Measurements from ENCODE around the gene MICAL2.

The MICAL2 gene

DNA sequence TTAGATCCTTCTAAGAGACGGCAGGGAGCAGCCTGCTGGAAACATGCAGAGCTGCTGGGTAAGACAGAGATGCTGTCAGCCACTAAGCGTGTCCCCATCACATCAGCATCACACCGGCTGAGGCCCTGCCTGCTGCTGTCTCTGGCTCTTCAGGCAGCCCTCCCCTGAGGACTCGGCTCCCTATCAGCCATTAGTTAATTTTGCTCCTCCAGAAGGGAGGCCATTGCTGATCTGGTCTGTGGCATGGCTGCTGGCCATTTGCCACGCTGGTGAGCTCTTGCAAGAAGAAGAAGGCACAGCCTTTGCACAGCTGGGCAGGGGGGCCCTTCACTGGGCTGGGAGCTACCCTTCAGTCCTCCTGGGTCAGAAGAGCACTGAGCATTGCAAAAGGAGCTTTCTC, 135.8 kb downstream of the MICAL2 start:
- DNase-seq (ENCODE audit: low spot score): no peak

DNA sequence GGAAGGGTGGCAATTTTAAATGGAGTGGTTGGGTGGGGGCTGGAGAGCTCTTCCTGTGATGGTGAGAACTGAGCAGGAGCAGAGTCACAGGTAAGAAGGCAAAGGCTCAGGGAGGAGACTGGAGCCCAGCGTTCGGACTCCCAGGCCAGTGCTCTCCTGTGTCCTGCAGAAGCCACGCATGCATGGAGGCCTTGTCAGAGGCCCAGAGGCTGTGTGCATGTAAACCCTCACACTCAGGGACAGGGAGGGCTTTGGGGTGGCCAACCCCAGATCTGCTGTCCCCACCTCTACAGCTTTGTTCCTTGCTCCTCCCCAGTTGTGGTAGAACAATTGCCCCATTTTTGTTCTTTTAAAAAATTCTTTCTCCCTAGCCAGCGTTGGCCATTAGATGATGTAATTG, 136.6 kb downstream of the MICAL2 start:
- DNase-seq (ENCODE audit: low spot score): no peak

DNA sequence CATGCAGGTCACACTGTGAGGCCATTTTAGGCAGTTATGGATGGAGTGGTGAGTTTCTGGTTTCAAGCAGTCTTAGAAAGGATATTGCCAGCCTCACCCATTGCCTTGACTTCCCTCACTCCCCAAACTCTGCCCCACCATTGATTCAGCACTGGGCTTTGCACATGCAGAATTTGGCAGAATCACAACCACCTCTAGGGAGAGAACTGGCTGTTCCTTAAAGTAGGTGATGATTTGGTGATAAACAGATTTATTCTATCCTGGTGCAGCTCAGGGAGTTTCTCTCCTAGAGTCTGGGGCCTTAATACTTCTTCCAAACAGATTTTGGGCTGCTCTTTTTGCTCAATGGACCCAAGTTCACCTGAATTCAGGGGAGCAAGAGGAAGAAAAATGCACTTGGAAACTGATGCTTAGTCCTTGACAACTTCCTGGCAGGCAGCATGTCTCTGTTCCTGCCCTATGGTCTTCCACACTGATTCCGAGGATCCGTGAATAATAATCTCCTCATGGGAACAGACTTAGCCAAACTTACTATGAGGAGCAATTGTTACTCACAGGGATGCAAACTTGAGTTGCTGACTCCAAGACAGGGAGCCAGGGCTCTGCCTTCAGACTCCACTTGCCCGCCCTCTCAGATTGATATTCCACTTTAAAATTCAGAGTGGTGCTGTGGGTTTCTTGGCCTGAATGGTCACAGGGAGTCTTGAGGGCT, 137.3 kb downstream of the MICAL2 start:
- no peak for DNase-seq (ENCODE audit: low spot score)

DNA sequence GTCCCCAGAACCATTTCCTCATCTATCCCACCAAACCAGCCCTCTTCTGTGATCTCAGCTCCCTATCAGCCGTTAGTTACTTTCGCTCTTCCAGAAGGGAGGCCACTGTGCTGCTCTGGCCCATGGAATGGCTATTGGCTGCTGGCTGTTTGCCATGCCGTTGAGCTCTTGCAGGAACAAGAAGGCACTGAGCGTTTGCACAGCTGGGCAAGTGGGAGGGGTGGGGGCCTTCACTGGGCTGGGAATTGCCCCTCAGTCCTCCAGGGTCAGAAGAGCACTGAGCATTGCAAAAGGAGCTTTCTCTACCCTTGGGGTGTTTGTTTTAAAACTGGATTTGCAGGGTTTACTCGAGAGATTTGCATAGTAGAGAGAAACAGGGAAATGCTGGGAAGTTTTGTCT, 137.9 kb downstream of the MICAL2 start:
- no peak for DNase-seq (ENCODE audit: low spot score)

DNA sequence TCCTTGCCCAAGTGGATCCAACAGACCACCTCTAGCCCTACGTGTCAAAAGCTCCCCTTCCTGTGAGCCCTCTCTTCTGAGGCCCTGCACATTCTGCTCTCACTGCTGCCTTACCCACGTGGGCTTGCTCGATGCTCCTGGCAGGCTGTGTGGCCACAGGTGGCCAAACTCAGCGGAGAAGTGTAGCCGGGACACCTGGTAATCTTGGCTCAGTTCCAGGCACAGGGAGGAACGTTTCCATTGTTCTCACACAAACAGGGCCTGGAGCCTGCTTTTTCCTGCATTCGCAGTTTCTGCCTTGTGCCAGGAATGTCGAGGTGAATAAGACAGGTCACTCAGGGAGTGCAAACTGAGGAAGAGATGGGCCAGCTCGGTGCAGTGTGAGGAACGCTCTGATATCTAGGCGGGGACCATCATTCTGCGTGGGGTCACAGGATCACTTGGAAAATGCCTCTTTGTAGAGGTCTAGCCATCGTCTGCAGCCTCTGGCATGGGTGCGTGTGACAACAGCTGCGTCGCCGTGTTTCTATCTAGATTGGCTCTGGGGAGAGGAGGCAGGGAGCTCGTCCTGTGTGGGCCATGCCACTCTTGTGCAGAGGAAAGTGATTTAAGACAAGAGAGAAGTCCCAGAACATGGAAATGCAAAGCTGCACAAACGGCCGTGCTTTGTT, 139.3 kb downstream of the MICAL2 start:
- DNase-seq (ENCODE audit: low spot score): no peak

DNA sequence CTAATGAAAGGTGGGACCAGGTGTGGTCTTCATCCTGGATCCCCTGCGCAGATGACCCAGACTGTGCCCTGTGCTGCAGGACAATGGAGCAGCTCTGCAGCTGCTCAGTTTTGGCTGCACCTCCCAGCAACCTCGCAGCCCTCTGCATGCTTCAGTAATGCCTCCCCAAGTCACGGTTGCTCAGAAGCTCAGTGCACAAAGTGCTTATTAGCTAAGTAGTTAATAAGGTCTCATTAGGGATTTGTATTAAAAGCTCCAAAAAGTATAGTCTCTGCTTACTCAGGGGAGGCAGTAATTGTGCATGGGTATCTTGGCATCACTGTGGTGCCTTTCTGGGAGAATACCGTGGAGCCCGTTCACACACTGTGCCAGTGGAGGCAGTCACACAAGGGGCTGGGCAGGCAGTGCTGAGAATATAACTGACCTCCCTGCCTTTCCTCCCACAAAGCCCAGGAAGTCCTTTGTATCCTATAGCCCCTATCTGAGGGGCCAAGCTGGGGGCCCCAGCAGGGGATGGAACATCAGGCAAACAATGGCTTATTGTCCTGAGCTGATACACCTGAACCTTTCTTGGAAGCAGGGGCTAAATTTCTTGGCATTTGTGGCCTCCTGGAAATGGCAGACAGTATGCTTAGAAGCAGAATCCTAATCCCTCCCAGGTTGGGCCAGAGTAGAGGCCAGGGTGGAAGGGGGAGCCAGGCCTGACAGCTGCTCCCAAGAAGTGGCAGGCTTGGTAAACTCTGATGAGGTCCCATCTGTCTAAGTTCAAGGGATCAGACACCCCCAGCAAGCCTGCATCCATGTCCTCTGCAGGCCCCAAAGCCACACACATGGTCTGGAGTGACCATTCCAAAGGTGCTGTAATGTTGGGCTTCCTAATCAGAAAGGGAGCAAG, 141.5 kb downstream of the MICAL2 start:
- no peak for DNase-seq (ENCODE audit: low spot score)

DNA sequence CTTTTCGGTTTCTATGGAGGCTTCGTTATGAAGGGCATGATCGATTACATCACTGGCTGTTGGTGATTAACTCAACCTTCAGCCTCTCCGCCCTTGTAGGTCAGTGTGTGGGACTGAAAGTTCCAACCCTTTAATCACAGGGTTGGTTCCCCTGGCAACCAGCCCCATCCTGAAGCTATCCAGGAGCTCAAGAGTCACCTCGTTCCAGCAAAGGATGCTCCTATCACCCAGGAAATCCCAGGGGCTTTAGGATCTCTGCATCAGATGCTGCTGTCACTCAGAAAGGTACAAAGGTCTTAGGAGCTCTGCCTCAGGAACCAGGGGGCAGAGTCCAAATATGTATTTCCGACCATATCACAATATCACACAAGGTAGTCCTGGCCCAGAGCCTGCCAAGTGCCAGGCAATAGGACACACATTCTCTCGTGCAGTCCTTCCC, 143.5 kb downstream of the MICAL2 start:
- no peak for DNase-seq (ENCODE audit: low spot score)

DNA sequence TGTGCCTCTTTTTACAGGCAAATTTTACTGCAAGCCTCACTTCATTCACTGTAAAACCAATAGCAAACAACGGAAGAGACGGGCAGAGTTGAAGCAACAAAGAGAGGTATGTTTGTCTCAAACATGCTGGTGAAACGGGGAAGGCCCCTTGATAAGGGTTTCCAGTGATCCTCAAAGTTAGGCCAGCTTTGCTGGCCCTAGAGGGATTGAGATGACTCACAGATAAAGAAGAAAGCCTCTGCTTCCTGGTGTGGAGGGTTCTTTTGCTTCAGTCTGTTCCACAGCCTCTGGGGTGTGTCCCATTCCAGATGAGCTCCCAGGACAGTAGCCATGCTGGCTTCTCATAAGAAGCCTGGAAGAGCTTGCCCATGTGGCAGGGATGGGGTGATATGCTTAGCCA, 148.1 kb downstream of the MICAL2 start:
- no peak for DNase-seq (ENCODE audit: low spot score)

DNA sequence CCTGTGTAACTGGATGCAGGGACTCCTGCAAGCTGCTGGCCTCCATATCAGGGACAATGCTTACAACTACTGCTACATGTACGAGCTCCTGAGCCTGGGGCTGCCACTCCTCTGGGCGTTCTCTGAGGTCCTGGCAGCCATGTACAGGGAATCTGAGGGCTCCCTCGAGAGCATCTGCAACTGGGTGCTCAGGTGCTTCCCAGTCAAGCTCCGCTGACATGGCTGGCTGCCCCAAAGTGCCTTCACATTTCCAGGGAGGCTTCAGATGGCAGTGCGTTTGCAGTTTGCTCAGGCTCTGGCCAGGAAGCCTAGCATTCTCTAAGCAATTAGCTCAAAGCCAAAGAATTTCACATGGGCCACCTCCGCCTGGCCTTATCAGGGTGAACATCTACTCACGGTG, 149.6 kb downstream of the MICAL2 start:
- no peak for DNase-seq (ENCODE audit: low spot score)

DNA sequence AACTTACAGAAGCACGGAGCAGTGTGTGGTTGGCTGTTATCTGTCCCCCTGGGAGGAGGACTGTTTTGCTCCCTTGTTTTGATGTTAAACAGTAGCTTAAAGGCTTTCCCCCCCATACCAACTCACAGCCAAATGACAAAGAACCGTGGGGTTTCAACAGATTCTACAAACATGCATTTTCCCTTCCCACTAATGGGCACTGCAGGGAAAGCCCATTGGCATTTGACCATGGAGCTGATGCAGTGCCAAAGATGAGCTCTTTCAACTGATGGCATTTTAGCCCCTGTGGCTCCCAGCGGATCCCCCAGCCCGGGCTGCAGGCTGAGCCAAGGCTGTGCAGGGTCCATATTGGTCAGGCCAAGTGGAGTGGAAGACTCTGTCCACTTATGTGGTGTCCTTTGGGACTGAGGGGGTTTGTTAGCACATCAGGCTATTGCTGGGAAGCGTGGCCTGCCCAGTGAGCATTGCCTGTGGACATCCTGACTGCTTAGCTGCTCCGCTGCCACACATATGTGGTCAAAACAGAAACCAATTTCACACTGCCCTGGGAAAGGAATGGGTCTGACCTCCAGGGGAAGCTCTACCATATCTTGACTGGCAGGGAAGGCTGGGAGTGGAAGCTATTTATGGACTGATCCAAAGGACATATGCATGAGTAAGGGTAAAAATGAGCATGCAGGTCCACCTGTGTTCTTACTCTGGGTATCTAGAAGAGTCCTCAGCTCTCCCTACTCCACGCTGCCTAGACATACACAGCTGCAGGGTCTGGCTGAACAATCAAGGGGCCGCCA, 150.5 kb downstream of the MICAL2 start:
- DNase-seq (ENCODE audit: low spot score): no peak

DNA sequence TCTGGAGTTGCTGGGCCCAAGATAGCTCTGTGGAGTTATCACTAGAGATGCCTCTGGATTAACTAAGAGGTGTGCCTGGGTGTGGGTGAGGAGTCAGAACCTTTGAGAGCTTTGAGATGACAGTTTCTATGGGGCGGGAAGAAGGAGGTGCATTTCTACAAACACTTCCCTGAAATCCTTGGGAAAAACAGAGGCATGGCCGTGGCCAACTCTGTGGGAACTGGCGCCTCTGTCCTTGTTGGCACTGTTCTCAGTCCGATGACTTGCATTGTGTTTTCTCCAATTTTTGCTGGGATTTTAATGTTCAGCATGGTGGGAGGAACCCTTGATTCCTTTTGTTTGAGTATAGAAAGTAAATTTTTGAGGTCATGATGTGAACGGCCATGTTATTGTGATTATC, 151.2 kb downstream of the MICAL2 start:
- DNase-seq (ENCODE audit: low spot score): no peak

DNA sequence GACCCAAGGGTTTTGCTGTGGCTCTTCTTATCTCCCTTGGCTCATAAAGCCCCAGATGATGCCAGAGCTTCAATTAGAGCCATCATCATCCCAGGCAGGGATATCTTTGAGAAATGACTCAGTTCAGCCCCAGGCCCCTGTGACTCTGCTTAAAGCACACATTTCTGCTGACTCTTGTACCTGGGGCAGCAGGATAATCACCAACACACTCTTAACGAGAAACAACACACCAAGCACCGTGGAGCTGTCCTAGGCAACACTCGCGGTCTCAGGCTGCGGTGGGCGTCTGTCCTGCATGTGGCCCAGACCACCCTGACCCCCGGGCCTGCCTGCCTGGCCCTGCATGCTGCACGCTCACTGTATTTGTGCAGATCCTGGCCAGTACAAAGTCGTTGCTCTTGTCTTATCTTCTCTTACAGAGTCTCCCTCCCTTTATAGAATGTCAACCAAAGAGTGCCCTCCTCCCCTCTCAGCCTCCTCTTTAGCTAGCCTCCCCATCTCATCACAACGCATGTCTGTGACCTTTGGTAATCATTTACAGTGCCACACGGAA, 152.8 kb downstream of the MICAL2 start:
- DNase-seq (ENCODE audit: low spot score): no peak

DNA sequence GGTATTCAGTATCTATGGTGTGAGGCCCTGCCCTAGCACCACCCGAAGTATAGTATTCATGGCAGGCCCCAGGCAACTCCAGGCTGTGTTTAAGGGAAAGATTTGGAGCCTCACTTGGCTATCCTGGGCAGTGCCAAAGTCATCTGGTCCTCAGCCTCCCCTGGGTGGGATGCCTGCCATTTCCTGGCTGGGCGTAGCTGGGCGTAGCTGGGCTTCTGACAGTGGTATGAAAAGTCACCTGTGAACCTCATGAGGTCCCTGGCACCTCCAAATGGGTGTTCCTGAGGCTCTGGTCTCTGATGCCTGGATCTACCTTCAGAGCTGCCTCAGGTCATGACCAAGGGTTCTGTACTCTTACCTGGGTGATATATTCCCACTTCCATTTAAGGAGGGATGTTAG, 154.0 kb downstream of the MICAL2 start:
- DNase-seq (ENCODE audit: low spot score): no peak

DNA sequence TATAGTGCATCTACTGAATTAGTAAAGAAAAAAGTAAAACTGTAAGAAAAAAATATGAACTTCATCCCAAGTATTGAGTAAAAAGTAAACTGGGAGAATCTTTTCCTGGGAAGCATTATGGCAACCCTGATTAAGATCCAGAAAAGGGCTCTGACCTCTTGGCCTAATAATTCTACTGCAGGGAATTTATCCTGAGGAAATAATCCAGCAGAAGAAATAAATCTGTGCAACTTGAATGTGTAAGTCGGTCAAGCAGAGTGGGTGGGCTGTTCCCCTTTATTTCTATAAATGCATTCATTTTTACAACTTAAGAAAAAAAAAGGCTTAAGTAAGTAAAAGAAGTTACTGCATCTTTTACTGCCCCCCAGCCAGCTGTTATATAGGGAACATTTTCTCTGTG, 155.7 kb downstream of the MICAL2 start:
- no peak for DNase-seq (ENCODE audit: low spot score)

DNA sequence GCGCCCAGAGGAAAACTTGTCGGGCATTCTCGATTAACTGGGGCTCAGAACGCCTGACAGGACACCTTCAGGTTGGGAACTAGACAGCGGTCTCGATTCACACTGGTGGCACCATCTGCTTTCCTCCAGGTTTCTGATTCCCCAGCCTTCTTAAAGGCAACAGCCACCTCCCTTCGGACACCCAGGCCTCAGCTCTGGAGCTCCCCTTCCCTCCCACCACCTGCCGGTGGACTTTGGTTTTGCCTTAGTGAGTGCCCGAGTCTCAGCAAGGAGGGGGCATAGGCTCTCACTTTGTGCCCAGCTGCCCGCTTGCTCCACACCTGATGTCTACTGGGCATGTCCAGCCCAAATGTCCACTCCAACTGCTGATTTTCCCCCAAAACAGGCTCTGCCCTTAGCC, 156.6 kb downstream of the MICAL2 start:
- DNase-seq (ENCODE audit: low spot score): no peak

DNA sequence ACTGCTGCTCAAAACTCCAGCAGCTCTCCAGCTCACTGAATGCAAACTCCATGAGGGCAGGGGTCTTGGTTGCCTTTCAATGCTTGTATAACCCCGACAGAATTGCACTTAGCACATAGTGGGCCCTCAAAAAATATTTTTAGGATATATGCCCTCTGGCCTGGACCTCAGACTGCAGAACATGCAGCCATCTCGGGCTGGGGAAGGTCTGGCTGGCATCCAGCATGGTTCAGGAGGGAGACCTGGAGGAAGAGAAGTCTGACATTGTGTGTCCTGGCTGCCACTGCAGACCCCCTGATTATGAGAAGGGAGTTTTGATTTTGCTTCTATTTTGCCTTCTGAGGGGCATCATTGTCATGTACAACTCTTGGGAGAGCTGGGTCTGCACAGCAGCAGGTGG, 157.5 kb downstream of the MICAL2 start:
- no peak for DNase-seq (ENCODE audit: low spot score)

DNA sequence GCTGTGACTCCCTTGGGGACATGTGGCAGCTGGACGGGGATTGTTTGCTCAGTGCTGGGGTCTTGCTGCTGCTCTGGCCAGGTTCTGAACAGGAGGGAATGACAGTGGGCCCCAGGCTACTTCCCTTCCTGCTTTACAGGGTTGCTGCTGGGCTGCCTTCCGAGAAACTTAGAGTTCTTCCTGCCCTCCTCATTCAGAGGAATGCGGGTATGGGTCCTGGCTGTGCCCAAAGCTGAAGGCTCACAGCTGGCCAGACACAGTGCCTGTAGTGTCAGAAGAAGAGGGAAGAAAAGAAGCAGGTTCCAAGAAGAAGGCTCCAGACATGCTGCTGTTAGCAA, 158.7 kb downstream of the MICAL2 start:
- DNase-seq (ENCODE audit: low spot score): no peak

DNA sequence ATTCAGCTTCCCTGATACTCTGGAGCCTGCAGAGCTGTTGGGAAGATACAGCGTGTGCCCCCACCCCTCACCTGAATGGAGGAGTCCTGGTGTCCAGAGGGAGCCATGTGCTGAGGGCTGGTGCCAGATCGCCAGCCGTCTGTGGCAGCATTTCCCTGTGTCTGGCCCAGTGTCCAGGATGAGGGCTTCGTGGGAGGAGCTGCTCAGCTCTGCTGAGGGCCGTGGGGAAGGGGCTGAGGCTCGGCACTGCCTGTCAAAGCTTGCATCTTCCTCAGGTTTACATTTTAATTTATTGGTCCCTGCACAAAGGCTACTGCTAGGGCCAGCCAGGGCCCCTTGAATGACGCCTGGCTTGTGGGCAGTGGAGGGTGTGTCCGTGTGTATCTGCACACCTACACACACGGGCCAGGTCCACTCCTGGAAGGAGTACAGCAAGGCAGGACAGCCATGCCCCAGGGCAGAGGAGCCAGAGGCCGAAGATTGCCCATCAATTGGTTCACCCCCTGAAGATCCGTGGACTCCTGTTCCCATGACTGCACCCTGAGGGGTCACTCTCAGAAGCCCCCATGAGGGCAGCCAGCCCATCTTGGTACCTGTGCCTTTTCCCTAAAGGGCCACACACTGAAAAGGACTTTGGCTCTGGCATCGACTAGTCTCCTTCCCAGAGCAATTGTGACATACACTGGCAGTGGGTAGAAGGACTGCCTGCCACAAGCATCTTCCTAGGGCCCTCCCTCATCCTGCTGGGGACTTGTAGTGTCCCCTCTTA, 159.2 kb downstream of the MICAL2 start:
- no peak for DNase-seq (ENCODE audit: low spot score)

DNA sequence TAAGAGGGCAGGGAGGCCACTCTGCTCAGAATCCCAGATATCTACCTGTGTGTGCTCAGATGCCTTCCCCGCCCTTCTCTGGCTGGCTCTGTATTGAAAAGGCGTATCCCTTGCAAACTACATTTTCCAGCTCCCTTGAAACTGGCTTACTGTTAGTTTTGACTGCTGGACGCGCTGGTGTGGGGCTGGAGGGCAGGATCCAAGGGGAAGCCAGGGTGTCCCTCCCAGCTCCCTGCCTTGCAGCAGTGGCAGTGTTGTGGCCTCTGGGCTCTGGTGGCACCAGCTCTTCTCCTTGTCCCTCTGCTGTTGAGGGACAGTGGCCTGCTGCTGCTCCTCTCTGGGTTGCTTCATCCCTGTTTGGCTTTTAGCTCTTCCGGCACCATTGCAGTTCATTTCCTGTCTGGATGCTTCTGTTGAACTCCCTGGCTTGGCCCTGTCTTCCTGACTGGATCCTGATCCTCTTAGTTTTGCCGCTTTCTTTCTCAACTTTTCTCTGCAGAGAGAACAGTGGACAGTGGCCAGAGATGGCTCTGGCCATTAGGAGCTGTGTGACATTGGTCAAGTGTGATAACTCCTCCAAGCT, 159.9 kb downstream of the MICAL2 start:
- DNase-seq (ENCODE audit: low spot score): no peak

DNA sequence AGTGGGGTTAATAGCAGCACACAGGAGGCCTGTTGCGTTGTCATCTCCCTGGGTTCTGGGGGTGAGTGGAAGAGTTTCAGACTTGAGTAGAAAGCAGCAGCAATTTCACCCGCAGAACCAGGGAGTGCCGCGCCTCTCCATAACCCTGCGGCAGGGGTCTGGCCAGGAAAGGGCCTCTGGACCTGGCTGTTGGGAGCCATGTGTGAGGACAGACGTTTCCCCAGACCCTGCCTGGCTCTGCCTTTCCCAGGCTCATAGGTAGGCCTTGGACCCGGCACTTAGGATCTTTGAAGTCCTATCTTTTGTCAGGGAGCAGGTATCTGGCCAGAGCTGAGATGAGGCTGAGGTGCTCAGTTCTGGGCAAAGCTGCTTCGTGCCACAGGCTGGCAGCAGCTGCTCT, 160.4 kb downstream of the MICAL2 start:
- DNase-seq (ENCODE audit: low spot score): no peak

DNA sequence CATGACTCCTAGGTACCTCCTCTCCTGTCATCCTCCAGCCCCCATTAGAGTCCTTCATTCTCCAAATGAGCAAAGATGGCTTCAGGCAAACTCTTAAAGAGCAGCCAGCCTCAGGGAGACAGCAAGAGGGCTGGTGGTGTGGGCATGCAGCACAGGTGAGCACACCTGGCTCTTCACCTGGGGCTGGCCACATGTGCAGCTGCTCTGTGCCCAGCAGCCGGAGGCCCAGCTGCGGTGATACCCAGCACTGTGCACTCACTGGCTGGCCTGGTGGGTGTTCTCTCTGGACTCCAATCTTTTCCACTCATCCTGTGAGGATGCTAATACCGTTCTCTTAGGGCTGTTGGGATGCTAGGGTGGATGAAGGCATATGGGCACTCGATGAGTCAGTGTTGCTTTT, 160.9 kb downstream of the MICAL2 start:
- DNase-seq (ENCODE audit: low spot score): no peak
